MM.1S (cell line): Measurements from ENCODE around the gene SCFD2.

Experiments used
- EZH2 ChIP-seq: fragments of 300-600 bp; sonication (generic); optimal IDR thresholded peaks from 2 replicates; pipeline ENCODE3; 2017; ENCODE audit warnings: low read depth, mild to moderate bottlenecking, antibody characterized with exemption, low read length, mixed read lengths
- EZH2phosphoT487 ChIP-seq: fragments of 300-600 bp; sonication (generic); IDR thresholded peaks from 2 replicates; pipeline ENCODE4 v1.6.1; 2018; ENCODE audit warnings: antibody characterized with exemption, low read length
- TF ChIP-seq, protein P1 (sequence below): fragments of 300-600 bp; sonication (generic); IDR thresholded peaks from 2 replicates; pipeline ENCODE4 v1.5.1; 2016; ENCODE audit warnings: antibody characterized with exemption, low read length, mixed read lengths

DNA sequence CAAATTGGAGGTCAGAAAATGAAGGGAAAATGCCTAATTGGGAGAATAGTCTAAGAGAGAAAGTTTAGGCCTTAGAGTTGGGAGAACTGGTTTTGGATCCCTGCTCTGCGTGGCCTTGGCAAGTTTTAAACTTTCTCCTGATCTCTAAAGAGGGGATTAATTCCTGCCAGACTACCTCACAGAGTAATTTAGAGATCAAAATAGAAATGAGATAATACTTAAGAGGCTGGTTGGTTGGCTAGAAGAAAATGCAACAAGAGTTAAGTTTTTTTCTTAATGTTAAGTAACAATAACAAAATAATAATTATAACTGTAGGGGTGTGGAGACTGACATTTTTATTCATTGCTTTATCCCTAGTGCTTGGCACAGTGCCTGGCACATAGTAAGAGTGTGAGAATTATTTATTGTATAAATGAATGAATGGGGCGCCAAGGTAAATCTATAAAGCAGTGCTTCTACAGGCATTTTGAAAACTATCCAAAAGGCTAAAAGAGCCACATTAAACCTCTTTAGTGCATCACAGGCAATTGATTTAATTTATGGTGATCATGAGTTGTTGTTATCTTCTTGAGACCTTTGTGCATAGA is 343.3 kb downstream of the SCFD2 start:
- TF ChIP-seq EZH2 (no peak), EZH2phosphoT487 (no peak)
- TF ChIP-seq, protein P1, sequence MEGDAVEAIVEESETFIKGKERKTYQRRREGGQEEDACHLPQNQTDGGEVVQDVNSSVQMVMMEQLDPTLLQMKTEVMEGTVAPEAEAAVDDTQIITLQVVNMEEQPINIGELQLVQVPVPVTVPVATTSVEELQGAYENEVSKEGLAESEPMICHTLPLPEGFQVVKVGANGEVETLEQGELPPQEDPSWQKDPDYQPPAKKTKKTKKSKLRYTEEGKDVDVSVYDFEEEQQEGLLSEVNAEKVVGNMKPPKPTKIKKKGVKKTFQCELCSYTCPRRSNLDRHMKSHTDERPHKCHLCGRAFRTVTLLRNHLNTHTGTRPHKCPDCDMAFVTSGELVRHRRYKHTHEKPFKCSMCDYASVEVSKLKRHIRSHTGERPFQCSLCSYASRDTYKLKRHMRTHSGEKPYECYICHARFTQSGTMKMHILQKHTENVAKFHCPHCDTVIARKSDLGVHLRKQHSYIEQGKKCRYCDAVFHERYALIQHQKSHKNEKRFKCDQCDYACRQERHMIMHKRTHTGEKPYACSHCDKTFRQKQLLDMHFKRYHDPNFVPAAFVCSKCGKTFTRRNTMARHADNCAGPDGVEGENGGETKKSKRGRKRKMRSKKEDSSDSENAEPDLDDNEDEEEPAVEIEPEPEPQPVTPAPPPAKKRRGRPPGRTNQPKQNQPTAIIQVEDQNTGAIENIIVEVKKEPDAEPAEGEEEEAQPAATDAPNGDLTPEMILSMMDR, result no peak
